ENCODE data around the gene JPT1. TPM values are rescaled to one million over a fixed set of nuclear protein-coding genes. Genes with fewer than 3 reads are reported as not detected.

The JPT1 gene
- total RNA-seq, 1 donor from 2014 or later: 61.1 TPM

DNA sequence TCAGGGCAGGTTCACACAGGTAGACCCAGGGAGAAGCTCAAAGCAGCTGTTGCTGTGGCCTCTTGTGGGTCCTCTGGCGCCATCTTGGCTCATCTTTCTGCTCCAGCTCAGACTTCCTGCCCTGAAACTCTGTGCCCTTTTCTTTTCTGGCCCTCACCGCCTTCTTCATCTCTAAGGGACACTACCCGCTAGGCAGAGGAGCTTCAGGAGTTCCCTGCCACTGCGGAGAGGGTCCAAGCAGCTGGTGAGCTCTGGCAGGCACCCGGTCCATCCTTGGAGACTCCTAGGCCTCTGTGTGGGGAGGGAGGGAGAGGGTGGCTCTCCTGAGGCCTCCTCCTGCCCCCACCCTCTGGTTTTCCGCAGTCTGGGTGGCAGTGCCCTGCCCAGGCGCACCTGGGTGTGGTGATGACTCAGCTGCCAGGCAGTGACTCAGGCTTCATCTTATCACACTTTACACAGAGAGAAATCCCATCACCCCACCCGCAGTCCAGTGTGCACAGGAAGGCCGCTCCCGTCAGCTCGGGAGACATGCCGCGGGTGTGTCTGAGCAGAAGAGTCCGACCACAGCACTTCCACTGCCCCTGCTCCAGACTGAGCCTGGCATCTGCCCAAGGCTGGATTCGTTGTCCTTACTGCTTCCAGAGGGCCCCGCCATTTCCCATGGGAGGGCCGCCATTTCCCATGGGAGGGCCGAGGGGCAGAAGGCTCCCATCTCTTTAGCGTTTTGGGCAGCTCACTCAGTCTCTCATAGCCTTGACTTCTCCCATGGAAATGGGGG is 30.1 kb downstream of the JPT1 start:
- H3K27ac ChIP-seq: peak overlapping the region; percentile 83

DNA sequence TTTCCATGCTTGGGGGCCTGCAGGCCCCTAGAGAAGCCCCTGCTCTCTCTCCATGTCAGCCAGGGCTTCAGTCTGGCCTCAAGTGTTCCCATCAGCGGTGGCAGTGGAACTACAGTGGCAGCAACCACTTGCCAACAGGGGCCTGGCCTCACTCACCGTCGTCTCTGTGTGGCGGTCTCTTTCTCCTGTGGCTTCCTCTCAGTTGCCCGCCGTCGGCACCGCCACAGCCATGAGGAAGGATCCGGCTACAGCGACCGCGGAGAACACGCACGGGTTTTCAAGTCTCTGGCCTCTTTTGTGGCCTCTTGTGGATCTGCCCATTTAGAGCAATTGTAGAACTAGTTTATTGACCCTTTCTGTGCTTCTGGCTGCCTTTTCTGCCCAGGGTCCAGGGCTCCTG is 36.0 kb downstream of the JPT1 start:
- Histone ChIP-seq H3K4me1 (peaks cover 33% of the 10 kb centered on the region), H3K9me3 (no peaks in the 10 kb centered on the region), H3K27me3 (ENCODE audit: low read depth) (no peaks in the 10 kb centered on the region), H3K36me3 (peaks cover 28% of the 10 kb centered on the region), H3K27ac (no peak overlapping the region), H3K4me3 (no peak overlapping the region)
- ATAC-seq (no peak), DNase-seq (no peak)
- intact Hi-C loops (cut with DNase I): loop anchor here (10.0 kb wide), 1 partner anchor 56 kb away; no protein-coding TSS in a partner anchor
- TF ChIP-seq, protein P1, sequence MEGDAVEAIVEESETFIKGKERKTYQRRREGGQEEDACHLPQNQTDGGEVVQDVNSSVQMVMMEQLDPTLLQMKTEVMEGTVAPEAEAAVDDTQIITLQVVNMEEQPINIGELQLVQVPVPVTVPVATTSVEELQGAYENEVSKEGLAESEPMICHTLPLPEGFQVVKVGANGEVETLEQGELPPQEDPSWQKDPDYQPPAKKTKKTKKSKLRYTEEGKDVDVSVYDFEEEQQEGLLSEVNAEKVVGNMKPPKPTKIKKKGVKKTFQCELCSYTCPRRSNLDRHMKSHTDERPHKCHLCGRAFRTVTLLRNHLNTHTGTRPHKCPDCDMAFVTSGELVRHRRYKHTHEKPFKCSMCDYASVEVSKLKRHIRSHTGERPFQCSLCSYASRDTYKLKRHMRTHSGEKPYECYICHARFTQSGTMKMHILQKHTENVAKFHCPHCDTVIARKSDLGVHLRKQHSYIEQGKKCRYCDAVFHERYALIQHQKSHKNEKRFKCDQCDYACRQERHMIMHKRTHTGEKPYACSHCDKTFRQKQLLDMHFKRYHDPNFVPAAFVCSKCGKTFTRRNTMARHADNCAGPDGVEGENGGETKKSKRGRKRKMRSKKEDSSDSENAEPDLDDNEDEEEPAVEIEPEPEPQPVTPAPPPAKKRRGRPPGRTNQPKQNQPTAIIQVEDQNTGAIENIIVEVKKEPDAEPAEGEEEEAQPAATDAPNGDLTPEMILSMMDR (IDR thresholded peaks at IDR 0.05): no peak

More for the DNA sequence above, 30.1 kb downstream of the JPT1 start:
- intact Hi-C loops (cut with DNase I): no loop called here
- no peak overlapping the region for H3K4me3 ChIP-seq
- peak; percentile 92 for ATAC-seq
- peak; percentile 78 for DNase-seq
- H3K9me3 ChIP-seq: no peaks in the 10 kb centered on the region
- peaks cover 25% of the 10 kb centered on the region for H3K4me1 ChIP-seq
- peaks cover 28% of the 10 kb centered on the region for H3K36me3 ChIP-seq
- H3K27me3 ChIP-seq (ENCODE audit: low read depth): no peaks in the 10 kb centered on the region
- TF ChIP-seq, protein P1 (IDR thresholded peaks at IDR 0.05): no peak

DNA sequence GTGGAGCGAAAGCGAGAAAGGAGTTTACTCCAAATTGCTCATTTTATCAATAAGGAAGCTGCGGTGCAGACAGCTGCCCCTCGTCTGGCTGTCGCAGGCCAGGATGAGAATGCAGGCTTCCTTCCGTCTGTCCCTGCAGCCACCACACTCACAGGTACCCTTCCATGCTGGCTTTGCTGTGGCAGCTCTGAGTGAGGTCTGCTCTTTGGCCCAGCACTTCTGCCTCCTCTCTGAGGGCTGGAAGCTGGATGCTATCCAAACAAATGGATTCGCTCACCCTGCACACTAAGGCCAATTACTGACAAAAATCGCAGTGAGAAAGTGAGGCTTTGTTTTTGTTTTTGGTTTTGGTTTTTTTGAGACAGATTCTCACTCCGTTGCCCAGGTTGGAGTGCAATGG is 37.6 kb downstream of the JPT1 start:
- Histone ChIP-seq H3K4me1 (peaks cover 39% of the 10 kb centered on the region), H3K27ac (no peak overlapping the region), H3K9me3 (no peaks in the 10 kb centered on the region), H3K36me3 (peaks cover 28% of the 10 kb centered on the region), H3K4me3 (no peak overlapping the region), H3K27me3 (ENCODE audit: low read depth) (no peaks in the 10 kb centered on the region)
- TF ChIP-seq, protein P1 (IDR thresholded peaks at IDR 0.05): no peak
- DNase-seq (no peak), ATAC-seq (no peak)
- intact Hi-C loops (cut with DNase I): loop anchor here (10.0 kb wide), 1 partner anchor 58 kb away; no protein-coding TSS in a partner anchor

DNA sequence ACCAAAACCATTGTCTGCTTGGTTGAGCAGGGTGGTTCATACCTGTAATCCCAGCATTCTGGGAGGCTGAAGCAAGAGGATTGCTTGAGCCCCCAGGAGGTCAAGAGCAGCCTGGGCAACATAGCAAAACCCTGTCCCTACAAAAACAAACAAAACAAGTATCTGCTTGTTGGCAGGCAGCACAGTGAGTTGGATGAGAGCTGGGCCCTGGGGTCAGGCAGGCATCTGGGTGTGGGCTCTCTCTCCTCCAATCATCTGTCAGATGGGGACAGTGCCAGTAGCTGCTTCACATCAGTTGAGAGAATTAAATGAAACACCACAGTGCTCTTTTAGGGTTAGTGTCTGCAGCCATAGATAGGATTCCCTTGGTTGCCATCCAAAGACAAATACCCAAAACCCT is 38.8 kb downstream of the JPT1 start:
- DNase-seq: no peak
- Histone ChIP-seq H3K9me3 (no peaks in the 10 kb centered on the region), H3K27ac (peak overlapping the region; percentile 91), H3K27me3 (ENCODE audit: low read depth) (no peaks in the 10 kb centered on the region), H3K4me1 (peaks cover 51% of the 10 kb centered on the region), H3K4me3 (no peak overlapping the region), H3K36me3 (peaks cover 16% of the 10 kb centered on the region)
- TF ChIP-seq, protein P1 (IDR thresholded peaks at IDR 0.05): no peak
- ATAC-seq: no peak
- intact Hi-C loops (cut with DNase I): loop anchor here (10.0 kb wide), 1 partner anchor 59 kb away; no protein-coding TSS in a partner anchor

DNA sequence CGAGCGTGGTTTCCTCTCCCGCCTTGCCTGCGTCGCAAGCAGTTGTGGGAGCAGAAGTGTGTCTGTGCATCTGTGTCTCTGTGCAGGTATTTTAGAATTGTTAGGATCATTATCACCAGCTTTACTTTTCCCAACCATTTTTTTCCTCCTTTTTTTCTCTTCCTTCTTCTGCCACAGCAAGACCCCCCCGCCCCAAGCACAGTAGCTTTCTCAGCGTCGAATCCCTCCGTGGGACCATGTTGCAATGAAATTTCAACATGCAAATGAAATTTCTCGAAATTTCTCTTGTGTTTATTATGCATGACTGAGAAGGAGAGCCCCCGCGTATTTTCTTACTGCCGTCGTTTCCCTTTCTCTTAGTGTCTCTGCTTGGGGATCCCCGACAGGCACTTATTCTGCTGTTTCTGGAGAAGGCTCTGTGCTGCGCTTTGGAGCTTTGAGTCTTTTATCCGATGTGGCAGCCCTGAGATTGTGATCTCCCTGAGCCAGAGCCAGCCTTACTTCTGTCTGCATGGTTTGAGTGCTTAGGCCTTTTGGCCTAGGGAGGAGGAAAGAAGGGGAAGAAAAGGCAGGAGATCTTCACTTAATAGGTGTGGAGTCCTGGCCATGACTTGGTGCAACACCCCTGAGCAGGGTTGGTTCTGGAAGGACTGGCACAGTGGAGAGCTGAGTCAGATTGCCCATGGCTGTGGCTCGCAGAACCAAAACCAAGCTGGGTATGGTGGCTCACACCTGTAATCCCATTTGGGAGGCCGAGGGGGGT is 39.6 kb downstream of the JPT1 start:
- Histone ChIP-seq H3K4me3 (peak overlapping the region; percentile 71), H3K27ac (peak overlapping the region; percentile 91), H3K36me3 (peaks cover 10% of the 10 kb centered on the region), H3K4me1 (peaks cover 54% of the 10 kb centered on the region), H3K27me3 (ENCODE audit: low read depth) (no peaks in the 10 kb centered on the region), H3K9me3 (no peaks in the 10 kb centered on the region)
- TF ChIP-seq, protein P1 (IDR thresholded peaks at IDR 0.05): no peak
- intact Hi-C loops (cut with DNase I): loop anchor here (10.0 kb wide), 1 partner anchor 60 kb away; no protein-coding TSS in a partner anchor
- DNase-seq (no peak), ATAC-seq (no peak)
